Measurements from ENCODE around the gene DYNLT2B.

Gene DYNLT2B

GRCh38 chr3:196335503-196335948 is 17.5 kb upstream of the DYNLT2B start:
- H3K4me3 ChIP-seq (replicated peaks; ENCODE audit: insufficient read depth, low read length), result no peak overlapping the region
- no peaks in the 10 kb centered on the region for H3K27me3 ChIP-seq (ENCODE audit: insufficient read depth, poor library complexity, severe bottlenecking)
- DNase-seq (ENCODE audit: low read depth in 1 of 2, low spot score in 1 of 2), result no peak
- no peak overlapping the region for H3K27ac ChIP-seq (replicated peaks)
- TF ChIP-seq POLR2AphosphoS5 (IDR thresholded peaks at IDR 0.05; ENCODE audit: low read depth), result no peak
- TF ChIP-seq REST (IDR thresholded peaks at IDR 0.05; ENCODE audit: insufficient replicate concordance, low read depth), result no peak
- no peak for TF ChIP-seq CTCF (IDR thresholded peaks at IDR 0.05; ENCODE audit: insufficient read depth, low read length)
- no peak for TF ChIP-seq GABPA (IDR thresholded peaks at IDR 0.05; ENCODE audit: low read depth)
- no peak for TF ChIP-seq SPI1 (IDR thresholded peaks at IDR 0.05; ENCODE audit: borderline replicate concordance, low read depth)

- Histone ChIP-seq H3K4me3 (replicated peaks; ENCODE audit: insufficient read depth, low read length) (no peak overlapping the region), H3K27me3 (ENCODE audit: insufficient read depth, poor library complexity, severe bottlenecking) (no peaks in the 10 kb centered on the region), H3K27ac (replicated peaks) (no peak overlapping the region)
- TF ChIP-seq REST (IDR thresholded peaks at IDR 0.05; ENCODE audit: insufficient replicate concordance, low read depth) (no peak), CTCF (IDR thresholded peaks at IDR 0.05; ENCODE audit: insufficient read depth, low read length) (no peak), GABPA (IDR thresholded peaks at IDR 0.05; ENCODE audit: low read depth) (no peak), POLR2AphosphoS5 (IDR thresholded peaks at IDR 0.05; ENCODE audit: low read depth) (no peak), SPI1 (IDR thresholded peaks at IDR 0.05; ENCODE audit: borderline replicate concordance, low read depth) (no peak)
- DNase-seq (ENCODE audit: low read depth in 1 of 2, low spot score in 1 of 2), result no peak
Observed at GRCh38 chr3:196334982-196335381, 16.9 kb upstream of the DYNLT2B start.

- Histone ChIP-seq H3K27ac (replicated peaks) (no peak overlapping the region), H3K4me3 (replicated peaks; ENCODE audit: insufficient read depth, low read length) (no peak overlapping the region), H3K27me3 (ENCODE audit: insufficient read depth, poor library complexity, severe bottlenecking) (no peaks in the 10 kb centered on the region)
- TF ChIP-seq SPI1 (IDR thresholded peaks at IDR 0.05; ENCODE audit: borderline replicate concordance, low read depth) (no peak), REST (IDR thresholded peaks at IDR 0.05; ENCODE audit: insufficient replicate concordance, low read depth) (no peak), POLR2AphosphoS5 (IDR thresholded peaks at IDR 0.05; ENCODE audit: low read depth) (no peak), CTCF (IDR thresholded peaks at IDR 0.05; ENCODE audit: insufficient read depth, low read length) (no peak), GABPA (IDR thresholded peaks at IDR 0.05; ENCODE audit: low read depth) (no peak)
- no peak for DNase-seq (ENCODE audit: low read depth in 1 of 2, low spot score in 1 of 2)
Observed at GRCh38 chr3:196332168-196332567, 14.1 kb upstream of the DYNLT2B start.
